Peyer's patch (tissue), 4 donors: ENCODE measurements around the gene PAIP2.

ENCODE experiments used
- POLR2A ChIP-seq, 2 donors: fragments of 450-650 bp; IDR thresholded peaks; one replicate each; pipeline ENCODE4 v1.5.1; 2017; ENCODE audit warnings: antibody characterized with exemption in 2 of 2, mild to moderate bottlenecking in 2 of 2, moderate library complexity in 2 of 2
- TF ChIP-seq, protein P1 (sequence below), 6 experiments: fragments of 450-650 bp in 4 of 6; fragments of 200-600 bp in 2 of 6; sonication (generic) in 1 of 6; IDR thresholded peaks; one replicate each; pipeline ENCODE4 v1.5.1; 2017 to 2019; ENCODE audit warnings: antibody characterized with exemption in 6 of 6, mild to moderate bottlenecking in 3 of 6, moderate library complexity in 1 of 6

DNA sequence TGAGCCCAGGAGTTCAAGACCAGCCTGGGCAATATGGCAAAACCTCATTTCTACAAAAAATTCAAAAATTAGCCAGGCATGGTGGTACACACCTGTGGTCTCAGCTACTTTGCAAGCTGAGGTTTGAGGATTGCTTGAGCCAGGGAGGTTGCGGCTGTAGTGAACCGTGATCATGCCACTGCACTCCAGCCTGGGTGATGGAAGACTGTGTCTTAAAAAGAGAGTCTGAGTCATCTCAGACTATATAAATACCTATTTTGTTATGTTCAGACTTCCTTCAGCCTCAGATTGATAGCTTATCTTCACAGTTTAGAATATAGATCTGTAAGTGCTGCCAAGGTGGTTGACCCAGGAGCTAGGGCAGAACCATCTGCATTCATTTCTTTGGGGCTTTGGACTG is 1.6 kb upstream of the PAIP2 start:
- TF ChIP-seq, protein P1, sequence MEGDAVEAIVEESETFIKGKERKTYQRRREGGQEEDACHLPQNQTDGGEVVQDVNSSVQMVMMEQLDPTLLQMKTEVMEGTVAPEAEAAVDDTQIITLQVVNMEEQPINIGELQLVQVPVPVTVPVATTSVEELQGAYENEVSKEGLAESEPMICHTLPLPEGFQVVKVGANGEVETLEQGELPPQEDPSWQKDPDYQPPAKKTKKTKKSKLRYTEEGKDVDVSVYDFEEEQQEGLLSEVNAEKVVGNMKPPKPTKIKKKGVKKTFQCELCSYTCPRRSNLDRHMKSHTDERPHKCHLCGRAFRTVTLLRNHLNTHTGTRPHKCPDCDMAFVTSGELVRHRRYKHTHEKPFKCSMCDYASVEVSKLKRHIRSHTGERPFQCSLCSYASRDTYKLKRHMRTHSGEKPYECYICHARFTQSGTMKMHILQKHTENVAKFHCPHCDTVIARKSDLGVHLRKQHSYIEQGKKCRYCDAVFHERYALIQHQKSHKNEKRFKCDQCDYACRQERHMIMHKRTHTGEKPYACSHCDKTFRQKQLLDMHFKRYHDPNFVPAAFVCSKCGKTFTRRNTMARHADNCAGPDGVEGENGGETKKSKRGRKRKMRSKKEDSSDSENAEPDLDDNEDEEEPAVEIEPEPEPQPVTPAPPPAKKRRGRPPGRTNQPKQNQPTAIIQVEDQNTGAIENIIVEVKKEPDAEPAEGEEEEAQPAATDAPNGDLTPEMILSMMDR (IDR thresholded peaks at IDR 0.05), result no peak
- no peak for TF ChIP-seq POLR2A (IDR thresholded peaks at IDR 0.05)
